Smooth muscle cell (in vitro differentiated cells): Measurements from ENCODE around the gene SLC1A7. TPM values are rescaled to one million over a fixed set of nuclear protein-coding genes. Genes with fewer than 3 reads are reported as not detected.

Experiments
- DNase-seq: peaks from one replicate; lab custom pipeline; 2025; ENCODE audit not compliant: unreplicated experiment; lab: John Stamatoyannopoulos, UW
- H2AFZ ChIP-seq: fragments of 200-600 bp; sonication (generic); 2 replicates; pipeline ENCODE4 v1.6.0; 2016; ENCODE audit warnings: antibody characterized with exemption, low read depth, mild to moderate bottlenecking
- H3F3A ChIP-seq: fragments of 200-600 bp; sonication (generic); 2 replicates; pipeline ENCODE4 v1.6.0; 2017; ENCODE audit warnings: antibody characterized with exemption, low read depth
- H3K27ac ChIP-seq: fragments of 200-600 bp; sonication (generic); 2 replicates; pipeline ENCODE4 v1.5.1; 2016; ENCODE audit warnings: low read depth, mild to moderate bottlenecking
- H3K27me3 ChIP-seq: fragments of 200-600 bp; sonication (generic); 2 replicates; pipeline ENCODE4 v1.6.1; 2016; ENCODE audit warnings: low read depth, mild to moderate bottlenecking
- H3K36me3 ChIP-seq: fragments of 200-600 bp; sonication (generic); 2 replicates; pipeline ENCODE4 v1.5.1; 2016; ENCODE audit warnings: low read depth
- H3K4me1 ChIP-seq: fragments of 200-600 bp; sonication (generic); 2 replicates; pipeline ENCODE4 v1.5.1; 2016; ENCODE audit warnings: low read depth
- H3K4me2 ChIP-seq: fragments of 200-600 bp; sonication (generic); 2 replicates; pipeline ENCODE4 v1.6.0; 2016; ENCODE audit warnings: mild to moderate bottlenecking
- H3K4me3 ChIP-seq: fragments of 200-600 bp; sonication (generic); 2 replicates; pipeline ENCODE4 v1.5.1; 2016; ENCODE audit warnings: mild to moderate bottlenecking
- H3K79me2 ChIP-seq: fragments of 200-600 bp; sonication (generic); 2 replicates; pipeline ENCODE4 v1.6.0; 2016; ENCODE audit warnings: low read depth, mild to moderate bottlenecking
- H3K9ac ChIP-seq: fragments of 200-600 bp; sonication (generic); 2 replicates; pipeline ENCODE4 v1.6.0; 2016; ENCODE audit warnings: low read depth
- H3K9me3 ChIP-seq: fragments of 200-600 bp; sonication (generic); replicated peaks from 2 replicates; pipeline ENCODE4 v1.5.1; 2016; ENCODE audit warnings: low read depth
- H4K20me1 ChIP-seq: fragments of 200-600 bp; sonication (generic); 2 replicates; pipeline ENCODE4 v1.6.0; 2016; ENCODE audit warnings: low read depth
- CTCF ChIP-seq: fragments of 200-600 bp; sonication (generic); IDR thresholded peaks from 2 replicates; pipeline ENCODE4 v1.5.1; 2017; ENCODE audit warnings: borderline replicate concordance, mild to moderate bottlenecking, antibody characterized with exemption; ENCODE audit not compliant: insufficient read depth, poor library complexity, severe bottlenecking
- WGBS: methylation state at CpG from one replicate; pipeline ENCODE4 v1.1.7; 2016; ENCODE audit warnings: low lambda C conversion rate; 5-methylcytosine and 5-hydroxymethylcytosine counted together
- polyA plus RNA-seq: library from polyadenylated mRNA; unstranded; fragments of >200 nt; fragmentation: Nextera tagmentation; extraction: Ambion mirVana; gene quantifications from 2 replicates; pipeline ENCODE4 v1.2.1, GENCODE V29; 2016
- total RNA-seq: library from RNA; depleted of rRNA; stranded (reverse); fragments of >200 nt; gene quantifications from 2 replicates; pipeline ENCODE4 v1.2.3, GENCODE V29; 2014

Gene SLC1A7
- total and polyA plus RNA-seq, 2 experiments from 2014 or later, result 0.05 TPM; not detected in 1

GRCh38 chr1:53078333-53079101, 63.9 kb downstream of the SLC1A7 start:
- Histone ChIP-seq H3K9ac (no peak overlapping the region), H3K27me3 (no peaks in the 10 kb centered on the region), H3K4me1 (no peaks in the 10 kb centered on the region), H3K27ac (no peak overlapping the region), H4K20me1 (no peaks in the 10 kb centered on the region), H3K79me2 (no peaks in the 10 kb centered on the region), H3K4me3 (no peak overlapping the region), H3F3A (no peaks in the 10 kb centered on the region), H3K4me2 (no peak overlapping the region), H2AFZ (no peak overlapping the region), H3K36me3 (no peaks in the 10 kb centered on the region), H3K9me3 (no peaks in the 10 kb centered on the region)
- TF ChIP-seq CTCF, result no peak
- WGBS, result 96% methylated on average over 46 of the region's 46 CpGs
- DNase-seq, result no peak

- DNase-seq, result no peak
Measured at GRCh38 chr1:53077599-53077965, 64.9 kb downstream of the SLC1A7 start.

GRCh38 chr1:53076721-53077598, 65.5 kb downstream of the SLC1A7 start:
- 95% methylated on average over 18 of the region's 19 CpGs for WGBS
- Histone ChIP-seq H4K20me1 (no peaks in the 10 kb centered on the region), H3K4me1 (no peaks in the 10 kb centered on the region), H3K9ac (no peak overlapping the region), H3K4me2 (no peak overlapping the region), H3K79me2 (no peaks in the 10 kb centered on the region), H3K4me3 (no peak overlapping the region), H3K9me3 (no peaks in the 10 kb centered on the region), H3F3A (no peaks in the 10 kb centered on the region), H3K36me3 (no peaks in the 10 kb centered on the region), H3K27ac (no peak overlapping the region), H3K27me3 (no peaks in the 10 kb centered on the region), H2AFZ (no peak overlapping the region)
- no peak for TF ChIP-seq CTCF
- no peak for DNase-seq

More at GRCh38 chr1:53077599-53077965, 64.9 kb downstream of the SLC1A7 start:
- Histone ChIP-seq H3K9ac (no peak overlapping the region), H3K4me1 (no peaks in the 10 kb centered on the region), H3K36me3 (no peaks in the 10 kb centered on the region), H2AFZ (no peak overlapping the region), H3K4me3 (no peak overlapping the region), H3K27me3 (no peaks in the 10 kb centered on the region), H3K4me2 (no peak overlapping the region), H3K27ac (no peak overlapping the region), H3F3A (no peaks in the 10 kb centered on the region), H4K20me1 (no peaks in the 10 kb centered on the region), H3K9me3 (no peaks in the 10 kb centered on the region), H3K79me2 (no peaks in the 10 kb centered on the region)
- TF ChIP-seq CTCF, result no peak
- 94% methylated on average over 13 of the region's 13 CpGs for WGBS
